ENCODE measurements around the gene IPO11.

DNA sequence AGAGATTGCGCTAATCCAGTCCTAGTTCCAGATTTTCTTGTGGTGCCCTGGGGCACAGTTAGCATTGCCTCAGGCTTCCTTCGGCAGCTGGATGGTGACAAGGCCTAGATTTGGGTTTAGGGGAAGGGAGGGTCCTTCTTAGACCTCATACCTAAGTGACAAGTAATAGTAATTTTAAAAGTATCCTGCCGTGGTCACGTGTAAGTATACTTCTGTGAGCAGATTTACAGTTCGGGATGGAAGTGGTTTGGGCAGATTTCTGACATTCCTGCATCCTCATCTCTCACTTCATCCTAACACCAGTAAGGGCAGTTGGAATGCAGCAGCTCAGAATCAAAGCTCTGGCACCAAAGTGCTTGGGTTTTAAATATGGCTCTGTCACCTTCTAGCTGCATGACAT, 237.6 kb downstream of the IPO11 start:
- TF ChIP-seq, protein P1, sequence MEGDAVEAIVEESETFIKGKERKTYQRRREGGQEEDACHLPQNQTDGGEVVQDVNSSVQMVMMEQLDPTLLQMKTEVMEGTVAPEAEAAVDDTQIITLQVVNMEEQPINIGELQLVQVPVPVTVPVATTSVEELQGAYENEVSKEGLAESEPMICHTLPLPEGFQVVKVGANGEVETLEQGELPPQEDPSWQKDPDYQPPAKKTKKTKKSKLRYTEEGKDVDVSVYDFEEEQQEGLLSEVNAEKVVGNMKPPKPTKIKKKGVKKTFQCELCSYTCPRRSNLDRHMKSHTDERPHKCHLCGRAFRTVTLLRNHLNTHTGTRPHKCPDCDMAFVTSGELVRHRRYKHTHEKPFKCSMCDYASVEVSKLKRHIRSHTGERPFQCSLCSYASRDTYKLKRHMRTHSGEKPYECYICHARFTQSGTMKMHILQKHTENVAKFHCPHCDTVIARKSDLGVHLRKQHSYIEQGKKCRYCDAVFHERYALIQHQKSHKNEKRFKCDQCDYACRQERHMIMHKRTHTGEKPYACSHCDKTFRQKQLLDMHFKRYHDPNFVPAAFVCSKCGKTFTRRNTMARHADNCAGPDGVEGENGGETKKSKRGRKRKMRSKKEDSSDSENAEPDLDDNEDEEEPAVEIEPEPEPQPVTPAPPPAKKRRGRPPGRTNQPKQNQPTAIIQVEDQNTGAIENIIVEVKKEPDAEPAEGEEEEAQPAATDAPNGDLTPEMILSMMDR (IDR thresholded peaks at IDR 0.05): no peak
- no peak for TF ChIP-seq EP300 (IDR thresholded peaks at IDR 0.05)
- TF ChIP-seq POLR2A (IDR thresholded peaks at IDR 0.05): no peak
